ENCODE measurements around the gene SPCS3. TPM values are rescaled to one million over a fixed set of nuclear protein-coding genes. Genes with fewer than 3 reads are reported as not detected.
"Not testable (repeated sequence)": the region's sequence is repeated elsewhere in the genome, so short reads cannot be mapped to it uniquely, and the experiment has no call there.

Gene SPCS3
- total and polyA plus RNA-seq, 2 donors from 2014 or later: 28.7 to 131 TPM

DNA sequence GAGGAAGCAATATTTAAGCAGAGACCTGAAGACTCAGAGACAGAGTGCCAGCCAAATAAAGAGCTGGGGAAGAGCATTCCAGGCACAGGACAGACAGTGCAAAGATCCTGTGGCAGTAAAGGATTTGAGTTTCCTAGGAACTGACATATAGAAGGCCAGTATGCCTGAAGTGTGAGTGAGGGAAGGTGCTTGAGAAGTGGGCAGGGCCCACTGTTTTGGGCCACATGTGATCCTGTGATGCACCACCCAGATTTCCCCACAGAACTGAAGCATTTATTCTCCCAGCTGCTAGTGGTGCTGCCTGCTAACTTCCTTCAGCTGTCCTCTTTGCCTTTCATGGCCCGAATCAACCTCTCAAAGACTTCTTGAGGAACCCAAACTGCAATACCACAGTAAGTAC, 26.8 kb upstream of the SPCS3 start:
- H3K27ac ChIP-seq (ENCODE audit: low read depth in 2 of 2, low read length in 2 of 2): no peak overlapping the region
- H3K36me3 ChIP-seq (ENCODE audit: control insufficient read depth in 2 of 3, insufficient read depth in 3 of 3, low read length in 3 of 3): no peaks in the 10 kb centered on the region
- H3K27me3 ChIP-seq (ENCODE audit: control insufficient read depth, insufficient read depth, low read length): no peaks in the 10 kb centered on the region
- FAIRE-seq: no peak
- H3K9ac ChIP-seq (ENCODE audit: low read length in 3 of 3): no peak overlapping the region
- no peak for DNase-seq
- no peaks in the 10 kb centered on the region for H3K9me3 ChIP-seq (ENCODE audit: control insufficient read depth in 2 of 3, insufficient read depth in 1 of 3, low read length in 3 of 3)
- no peak overlapping the region for H3K4me3 ChIP-seq (ENCODE audit: low read length in 3 of 3)
- TF ChIP-seq, protein P1, sequence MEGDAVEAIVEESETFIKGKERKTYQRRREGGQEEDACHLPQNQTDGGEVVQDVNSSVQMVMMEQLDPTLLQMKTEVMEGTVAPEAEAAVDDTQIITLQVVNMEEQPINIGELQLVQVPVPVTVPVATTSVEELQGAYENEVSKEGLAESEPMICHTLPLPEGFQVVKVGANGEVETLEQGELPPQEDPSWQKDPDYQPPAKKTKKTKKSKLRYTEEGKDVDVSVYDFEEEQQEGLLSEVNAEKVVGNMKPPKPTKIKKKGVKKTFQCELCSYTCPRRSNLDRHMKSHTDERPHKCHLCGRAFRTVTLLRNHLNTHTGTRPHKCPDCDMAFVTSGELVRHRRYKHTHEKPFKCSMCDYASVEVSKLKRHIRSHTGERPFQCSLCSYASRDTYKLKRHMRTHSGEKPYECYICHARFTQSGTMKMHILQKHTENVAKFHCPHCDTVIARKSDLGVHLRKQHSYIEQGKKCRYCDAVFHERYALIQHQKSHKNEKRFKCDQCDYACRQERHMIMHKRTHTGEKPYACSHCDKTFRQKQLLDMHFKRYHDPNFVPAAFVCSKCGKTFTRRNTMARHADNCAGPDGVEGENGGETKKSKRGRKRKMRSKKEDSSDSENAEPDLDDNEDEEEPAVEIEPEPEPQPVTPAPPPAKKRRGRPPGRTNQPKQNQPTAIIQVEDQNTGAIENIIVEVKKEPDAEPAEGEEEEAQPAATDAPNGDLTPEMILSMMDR (IDR thresholded peaks at IDR 0.05; ENCODE audit: borderline replicate concordance, extremely low read depth, insufficient read depth): no peak
- no peaks in the 10 kb centered on the region for H3K4me1 ChIP-seq (ENCODE audit: control insufficient read depth in 2 of 3, insufficient read depth in 2 of 3, low read depth in 1 of 3, low read length in 3 of 3)
- intact Hi-C loops (cut with DNase I): no loop called here

DNA sequence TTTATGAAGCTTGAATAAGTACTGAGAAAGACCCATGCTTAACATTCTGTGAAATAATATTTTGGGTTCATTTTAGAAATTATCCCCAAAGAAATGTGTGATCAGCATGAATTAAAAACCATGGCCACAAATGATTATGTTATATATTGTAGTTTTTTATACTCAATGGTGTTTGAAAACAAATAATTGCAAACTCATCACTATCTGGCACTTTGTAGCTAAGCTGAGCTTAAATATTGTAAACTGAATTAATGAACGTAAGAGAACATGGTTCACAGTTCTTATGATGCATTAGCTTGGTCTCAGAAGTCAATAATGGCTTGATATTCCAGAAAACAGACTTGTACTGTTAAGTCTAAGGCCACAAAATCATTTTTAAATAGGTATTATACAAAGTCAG, 26.1 kb upstream of the SPCS3 start:
- no peak overlapping the region for H3K27ac ChIP-seq (ENCODE audit: low read depth in 2 of 2, low read length in 2 of 2)
- DNase-seq (no peak), FAIRE-seq (no peak)
- no peak overlapping the region for H3K9ac ChIP-seq (ENCODE audit: low read length in 3 of 3)
- H3K36me3 ChIP-seq (ENCODE audit: control insufficient read depth in 2 of 3, insufficient read depth in 3 of 3, low read length in 3 of 3): no peaks in the 10 kb centered on the region
- no peaks in the 10 kb centered on the region for H3K4me1 ChIP-seq (ENCODE audit: control insufficient read depth in 2 of 3, insufficient read depth in 2 of 3, low read depth in 1 of 3, low read length in 3 of 3)
- TF ChIP-seq, protein P1 (IDR thresholded peaks at IDR 0.05; ENCODE audit: borderline replicate concordance, extremely low read depth, insufficient read depth): no peak
- H3K4me3 ChIP-seq (ENCODE audit: low read length in 3 of 3): no peak overlapping the region
- no peaks in the 10 kb centered on the region for H3K9me3 ChIP-seq (ENCODE audit: control insufficient read depth in 2 of 3, insufficient read depth in 1 of 3, low read length in 3 of 3)
- H3K27me3 ChIP-seq (ENCODE audit: control insufficient read depth, insufficient read depth, low read length): no peaks in the 10 kb centered on the region
- intact Hi-C loops (cut with DNase I): no loop called here

DNA sequence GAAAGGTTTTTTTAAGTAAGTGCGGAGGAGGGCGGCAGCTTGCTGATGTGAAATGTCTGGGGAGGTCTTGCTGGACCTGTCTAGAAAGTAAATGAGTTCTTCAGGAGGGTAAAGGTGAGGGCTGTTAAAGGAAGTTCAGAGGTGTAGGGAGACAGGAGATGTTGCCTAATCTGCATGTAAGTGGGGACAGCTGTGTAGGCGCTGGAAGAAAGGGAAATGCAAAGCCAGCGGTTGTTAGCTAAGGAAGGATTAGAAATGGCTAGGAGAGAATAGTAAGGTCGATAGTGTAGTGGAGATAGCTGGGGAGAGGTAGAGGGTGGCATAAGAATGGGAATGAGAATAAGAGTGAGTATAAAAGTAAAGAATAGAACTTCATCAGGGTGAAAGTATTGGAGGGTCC, 23.9 kb upstream of the SPCS3 start:
- H3K27me3 ChIP-seq (ENCODE audit: control insufficient read depth, insufficient read depth, low read length); intact Hi-C loops (cut with DNase I); H3K4me3 ChIP-seq (ENCODE audit: low read length in 3 of 3); H3K9ac ChIP-seq (ENCODE audit: low read length in 3 of 3); H3K9me3 ChIP-seq (ENCODE audit: control insufficient read depth in 2 of 3, insufficient read depth in 1 of 3, low read length in 3 of 3); FAIRE-seq; H3K4me1 ChIP-seq (ENCODE audit: control insufficient read depth in 2 of 3, insufficient read depth in 2 of 3, low read depth in 1 of 3, low read length in 3 of 3); H3K36me3 ChIP-seq (ENCODE audit: control insufficient read depth in 2 of 3, insufficient read depth in 3 of 3, low read length in 3 of 3); H3K27ac ChIP-seq (ENCODE audit: low read depth in 2 of 2, low read length in 2 of 2); DNase-seq: not testable (repeated sequence)

DNA sequence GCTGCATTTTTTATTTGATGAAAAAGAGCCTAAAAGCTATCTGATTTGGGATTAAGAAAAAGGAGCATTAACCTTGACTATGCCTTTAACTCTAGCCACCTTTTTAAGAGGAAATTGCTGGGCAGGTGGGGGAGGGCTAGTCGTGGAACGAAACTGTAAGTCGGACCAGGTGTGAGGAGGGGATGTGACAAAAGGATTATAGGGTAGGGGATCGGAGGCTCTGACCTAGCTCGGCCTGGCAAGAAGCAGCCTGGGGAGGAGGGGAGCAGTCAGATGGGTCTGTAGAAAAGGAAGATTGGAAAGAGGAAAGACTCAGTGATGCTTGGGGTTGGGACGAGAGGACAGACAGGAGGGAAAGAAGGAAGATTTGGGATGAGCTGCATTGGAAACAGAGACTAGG, 21.1 kb upstream of the SPCS3 start:
- Histone ChIP-seq H3K9ac (ENCODE audit: low read length in 3 of 3) (no peak overlapping the region), H3K4me1 (ENCODE audit: control insufficient read depth in 2 of 3, insufficient read depth in 2 of 3, low read depth in 1 of 3, low read length in 3 of 3) (no peaks in the 10 kb centered on the region), H3K4me3 (ENCODE audit: low read length in 3 of 3) (no peak overlapping the region), H3K9me3 (ENCODE audit: control insufficient read depth in 2 of 3, insufficient read depth in 1 of 3, low read length in 3 of 3) (no peaks in the 10 kb centered on the region), H3K27ac (ENCODE audit: low read depth in 2 of 2, low read length in 2 of 2) (no peak overlapping the region), H3K36me3 (ENCODE audit: control insufficient read depth in 2 of 3, insufficient read depth in 3 of 3, low read length in 3 of 3) (no peaks in the 10 kb centered on the region), H3K27me3 (ENCODE audit: control insufficient read depth, insufficient read depth, low read length) (no peaks in the 10 kb centered on the region)
- intact Hi-C loops (cut with DNase I): no loop called here
- DNase-seq (no peak), FAIRE-seq (no peak)
- TF ChIP-seq, protein P1 (IDR thresholded peaks at IDR 0.05; ENCODE audit: borderline replicate concordance, extremely low read depth, insufficient read depth): no peak

Data from kidney (tissue), 14 donors.